Islet of Langerhans (tissue), 1 donor: Measurements from ENCODE around the gene AP4S1.
"Not testable (repeated sequence)": the region's sequence is repeated elsewhere in the genome, so short reads cannot be mapped to it uniquely, and the experiment has no call there.

ENCODE experiments used
- FAIRE-seq: peaks from one replicate; lab custom pipeline; 2011; peaks lifted over from hg19 to GRCh38; lab: Jason Lieb, UNC

Gene AP4S1

GRCh38 chr14:31045501-31046080 lies 20.1 kb downstream of the AP4S1 start:
- no peak for FAIRE-seq

- FAIRE-seq = no peak
Observed at GRCh38 chr14:31047503-31047902, 22.1 kb downstream of the AP4S1 start.

- no peak for FAIRE-seq
Observed at GRCh38 chr14:31051023-31051422, 25.6 kb downstream of the AP4S1 start.

GRCh38 chr14:31051511-31051910 lies 26.1 kb downstream of the AP4S1 start:
- FAIRE-seq = no peak

GRCh38 chr14:31052905-31053586 lies 27.6 kb downstream of the AP4S1 start:
- not testable (repeated sequence) for FAIRE-seq

GRCh38 chr14:31057035-31057434 lies 31.6 kb downstream of the AP4S1 start:
- no peak for FAIRE-seq

- FAIRE-seq = no peak
Observed at GRCh38 chr14:31057701-31058364, 32.4 kb downstream of the AP4S1 start.

- FAIRE-seq = peak; percentile 41
Observed at GRCh38 chr14:31059152-31059924, 33.9 kb downstream of the AP4S1 start.

- FAIRE-seq = no peak
Observed at GRCh38 chr14:31060253-31060875, 34.9 kb downstream of the AP4S1 start.

- FAIRE-seq = not testable (repeated sequence)
Observed at GRCh38 chr14:31062908-31063307, 37.5 kb downstream of the AP4S1 start.

GRCh38 chr14:31068235-31068634 lies 42.8 kb downstream of the AP4S1 start:
- FAIRE-seq = no peak

- FAIRE-seq = peak; percentile 5
Observed at GRCh38 chr14:31069343-31069742, 43.9 kb downstream of the AP4S1 start.

GRCh38 chr14:31070431-31070830 lies 45.0 kb downstream of the AP4S1 start:
- FAIRE-seq = no peak

GRCh38 chr14:31071151-31071550 lies 45.7 kb downstream of the AP4S1 start:
- FAIRE-seq = no peak

GRCh38 chr14:31075144-31075543 lies 49.7 kb downstream of the AP4S1 start:
- FAIRE-seq = no peak

- FAIRE-seq = no peak
Observed at GRCh38 chr14:31078766-31079165, 53.3 kb downstream of the AP4S1 start.

GRCh38 chr14:31080056-31080455 lies 54.6 kb downstream of the AP4S1 start:
- no peak for FAIRE-seq

- FAIRE-seq = no peak
Observed at GRCh38 chr14:31080484-31080883, 55.0 kb downstream of the AP4S1 start.

GRCh38 chr14:31083781-31084180 lies 58.3 kb downstream of the AP4S1 start:
- FAIRE-seq = no peak

GRCh38 chr14:31084385-31084784 lies 58.9 kb downstream of the AP4S1 start:
- no peak for FAIRE-seq

GRCh38 chr14:31085027-31085426 lies 59.6 kb downstream of the AP4S1 start:
- no peak for FAIRE-seq

- FAIRE-seq = not testable (repeated sequence)
Observed at GRCh38 chr14:31086466-31086865, 61.0 kb downstream of the AP4S1 start.
